Endothelial cell of umbilical vein (primary cell): Measurements from ENCODE around the gene CKS2. TPM values are rescaled to one million over a fixed set of nuclear protein-coding genes. Genes with fewer than 3 reads are reported as not detected.

Experiments used
- BruUV-seq: library from RNA; stranded (reverse); fragments of 400-500 nt; replicated peaks from 2 replicates; lab custom pipeline; 2021; lab: Mats Ljungman, UMichigan
- CTCF ChIA-PET: fragments of 300-600, 350-600 bp; sonication (Branson Sonifier 250); formaldehyde crosslinking; loops from one replicate; lab custom pipeline; 2021; ENCODE audit warnings: antibody characterized with exemption, inconsistent platforms; lab: Charles Lee
- POLR2A ChIA-PET: fragments of 300-600, 350-600 bp; sonication (Branson Sonifier 250); formaldehyde crosslinking; loops from one replicate; lab custom pipeline; 2021; ENCODE audit warnings: antibody characterized with exemption, inconsistent platforms; lab: Charles Lee
- DNase-seq: peaks from one replicate; pipeline ENCODE4 v3.0.0-alpha.2; 2011; ENCODE audit warnings: low read depth, low spot score
- FAIRE-seq: peaks from 2 replicates; lab custom pipeline; 2011; peaks lifted over from hg19 to GRCh38; lab: Jason Lieb, UNC
- H2AFZ ChIP-seq: 2 replicates; pipeline ENCODE4 v1.6.0; 2012; ENCODE audit warnings: low read depth, low read length, control low read depth, inconsistent platforms
- H3K27ac ChIP-seq: 2 replicates; pipeline ENCODE4 v1.5.1; 2011; ENCODE audit warnings: low read depth, mild to moderate bottlenecking, control low read depth, low read length, moderate library complexity; ENCODE audit not compliant: insufficient read depth
- H3K27me3 ChIP-seq, 2 experiments: 2 replicates each; pipeline versions ENCODE4 v1.6.0 to v1.6.1; 2011; ENCODE audit warnings: low read length in 2 of 2, mixed read lengths in 1 of 2; ENCODE audit not compliant: control insufficient read depth in 2 of 2, insufficient read depth in 2 of 2
- H3K36me3 ChIP-seq, 2 experiments: 2 replicates in 1 of 2; 3 replicates in 1 of 2; pipeline ENCODE4 v1.5.1; 2011; ENCODE audit warnings: low read length in 2 of 2, mild to moderate bottlenecking in 1 of 2, moderate library complexity in 1 of 2; ENCODE audit not compliant: control insufficient read depth in 2 of 2, insufficient read depth in 2 of 2; ENCODE audit errors: extremely low read depth in 1 of 2
- H3K4me1 ChIP-seq: 3 replicates; pipeline ENCODE4 v1.5.1; 2011; ENCODE audit warnings: mild to moderate bottlenecking, low read length; ENCODE audit not compliant: control insufficient read depth, insufficient read depth; ENCODE audit errors: extremely low read depth
- H3K4me2 ChIP-seq: 2 replicates; pipeline ENCODE4 v1.6.1; 2011; ENCODE audit warnings: low read length, control low read depth, mixed read lengths; ENCODE audit not compliant: insufficient read depth
- H3K4me3 ChIP-seq, 3 experiments: fragments of 200-600 bp in 1 of 3; sonication (generic), shearing (Covaris generic) in 1 of 3; replicated peaks in 1 of 3; 2 replicates each; pipeline ENCODE4 v1.5.1; 2011 to 2016; ENCODE audit warnings: control low read depth in 3 of 3, low read length in 3 of 3, mild to moderate bottlenecking in 2 of 3, inconsistent platforms in 1 of 3, low read depth in 1 of 3, moderate library complexity in 1 of 3; ENCODE audit not compliant: insufficient read depth in 1 of 3
- H3K79me2 ChIP-seq: 2 replicates; pipeline ENCODE4 v1.6.0; 2012; ENCODE audit warnings: low read length, inconsistent platforms; ENCODE audit not compliant: control insufficient read depth, insufficient read depth
- H3K9ac ChIP-seq: replicated peaks from 2 replicates; pipeline ENCODE3; 2011; ENCODE audit warnings: low read length, control low read depth; ENCODE audit not compliant: insufficient read depth; ENCODE audit errors: extremely low read depth
- H3K9me1 ChIP-seq: replicated peaks from 3 replicates; pipeline ENCODE4 v1.6.0; 2011; ENCODE audit warnings: mild to moderate bottlenecking, low read length; ENCODE audit not compliant: control insufficient read depth, insufficient read depth; ENCODE audit errors: extremely low read depth
- H3K9me3 ChIP-seq: replicated peaks from 2 replicates; pipeline ENCODE4 v1.5.1; 2012; ENCODE audit warnings: low read length, inconsistent platforms; ENCODE audit not compliant: control insufficient read depth, insufficient read depth
- H4K20me1 ChIP-seq: replicated peaks from 2 replicates; pipeline ENCODE3; 2011; ENCODE audit warnings: mild to moderate bottlenecking, low read length; ENCODE audit not compliant: control insufficient read depth, insufficient read depth; ENCODE audit errors: extremely low read depth
- FOS ChIP-seq: IDR thresholded peaks from 2 replicates; pipeline ENCODE4 v1.6.1; 2011; ENCODE audit warnings: mild to moderate bottlenecking, low read length, moderate library complexity, borderline replicate concordance; ENCODE audit not compliant: insufficient read depth
- GATA2 ChIP-seq: IDR thresholded peaks from 2 replicates; pipeline ENCODE4 v1.7.0; 2011; ENCODE audit warnings: low read depth, mild to moderate bottlenecking, moderate library complexity, mixed read lengths, low read length; ENCODE audit not compliant: insufficient read length, insufficient read depth
- JUN ChIP-seq: IDR thresholded peaks from 2 replicates; pipeline ENCODE4 v1.6.1; 2011; ENCODE audit warnings: borderline replicate concordance, low read depth; ENCODE audit not compliant: insufficient read length, insufficient read depth
- POLR2AphosphoS5 ChIP-seq: IDR thresholded peaks from 2 replicates; pipeline ENCODE4 v1.6.1; 2012; ENCODE audit warnings: low read depth, mild to moderate bottlenecking, control low read depth, low read length, moderate library complexity; ENCODE audit not compliant: insufficient read depth
- dilution Hi-C: fragments of 300-500 bp; cut with MboI; formaldehyde crosslinking; loops from one replicate; pipeline ENCODE4 v1.15.0; 2019; ENCODE audit warnings: low sequenced_read_pairs; ENCODE audit not compliant: extremely low pct_ligation_motif_present
- intact Hi-C: fragments of 100-400 bp; cut with micrococcal nuclease; formaldehyde crosslinking; loops from one replicate; pipeline ENCODE4 v1.10.0; 2022
- polyA plus RNA-seq, 4 experiments: library from polyadenylated mRNA; depleted of rRNA in 3 of 4; stranded (reverse) in 3 of 4; unstranded in 1 of 4; fragments of >200 nt; gene quantifications; 2 replicates each; pipeline versions ENCODE4 v1.2.1 to v1.2.3, GENCODE V29; 2011 to 2012; ENCODE audit warnings: missing spikeins in 1 of 4
- total RNA-seq: library from RNA; stranded (reverse); gene quantifications from 2 replicates; pipeline ENCODE4 v1.2.3, GENCODE V29; 2021
- TF ChIP-seq, protein P1 (sequence below): IDR thresholded peaks from 2 replicates; pipeline ENCODE4 v1.6.1; 2011; ENCODE audit not compliant: insufficient read depth, insufficient read length

Gene CKS2
- total and polyA plus RNA-seq, 2 donors (not counting 3 experiments of a cell fraction or from before 2014, with no cell fraction given): 153 to 269 TPM

DNA sequence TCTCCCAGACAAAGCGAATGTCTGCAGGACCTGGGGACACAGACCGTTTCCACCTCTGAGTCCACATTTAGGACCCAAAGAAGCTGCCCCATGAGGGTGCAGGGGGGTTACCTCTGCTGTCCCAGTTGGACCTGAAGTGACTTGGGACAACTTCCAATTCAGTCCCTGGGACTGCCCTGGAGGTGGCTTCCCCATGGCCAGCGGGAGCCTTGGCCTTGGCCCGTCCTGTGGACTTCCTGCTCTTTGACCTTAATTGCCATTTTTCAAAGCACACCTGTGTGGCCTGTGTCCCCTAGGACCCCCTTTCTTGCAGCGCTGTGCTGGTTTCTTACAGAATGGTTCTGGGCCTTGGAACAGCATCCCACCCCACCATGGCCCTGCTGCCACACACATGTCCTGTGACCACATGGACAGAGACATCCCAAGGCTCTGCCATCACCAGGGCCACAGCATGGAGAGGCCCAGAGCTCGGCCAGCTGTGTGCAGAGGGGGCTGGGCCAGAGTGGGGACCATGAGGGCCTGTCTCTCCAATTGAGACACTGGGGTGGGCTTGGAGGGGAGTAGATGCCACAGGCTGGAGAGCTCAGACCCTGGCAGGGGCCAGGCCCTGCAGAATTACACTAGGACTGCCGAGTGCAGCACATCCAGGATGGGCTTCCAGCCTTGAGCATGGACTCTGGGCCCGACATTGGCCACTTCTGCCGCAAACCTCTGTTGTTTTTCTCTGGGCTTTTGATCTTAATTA, 53.1 kb downstream of the CKS2 start:
- H3K79me2 ChIP-seq: no peaks in the 10 kb centered on the region
- no peak overlapping the region for H3K27ac ChIP-seq
- dilution Hi-C loops (no loop called here), intact Hi-C loops (no loop called here)
- TF ChIP-seq POLR2AphosphoS5: no peak
- no peak for TF ChIP-seq GATA2
- no peak for TF ChIP-seq JUN
- no peak for TF ChIP-seq FOS
- TF ChIP-seq, protein P1, sequence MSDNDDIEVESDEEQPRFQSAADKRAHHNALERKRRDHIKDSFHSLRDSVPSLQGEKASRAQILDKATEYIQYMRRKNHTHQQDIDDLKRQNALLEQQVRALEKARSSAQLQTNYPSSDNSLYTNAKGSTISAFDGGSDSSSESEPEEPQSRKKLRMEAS: no peak
- CTCF ChIA-PET: interaction anchor here (1.0 kb wide), 1 partner anchor 185 kb away, joined by 5 read pairs; no protein-coding TSS in a partner anchor
- no peaks in the 10 kb centered on the region for H3K9me3 ChIP-seq
- no peak overlapping the region for H3K4me3 ChIP-seq
- no TSS peak for BruUV-seq
- peaks cover 7% of the 10 kb centered on the region for H3K4me1 ChIP-seq
- H3K4me2 ChIP-seq: no peak overlapping the region
- H4K20me1 ChIP-seq: no peaks in the 10 kb centered on the region
- H3K27me3 ChIP-seq: no peaks in the 10 kb centered on the region
- FAIRE-seq (no peak), DNase-seq (no peak)
- no peak overlapping the region for H3K9ac ChIP-seq
- peaks cover 5 to 10% of the 10 kb centered on the region in 2 experiments for H3K36me3 ChIP-seq
- no peaks in the 10 kb centered on the region for H3K9me1 ChIP-seq
- no peak overlapping the region for H2AFZ ChIP-seq
- POLR2A ChIA-PET: no interaction called here
